ENCODE results near the gene RGR. TPM values are rescaled to one million over a fixed set of nuclear protein-coding genes. Genes with fewer than 3 reads are reported as not detected.

The RGR gene
- total and polyA plus RNA-seq, 2 donors: 0.27 to 0.74 TPM

- Histone ChIP-seq H3K36me3 (ENCODE audit: insufficient read depth) (no peaks in the 10 kb centered on the region), H3K4me3 (ENCODE audit: low read depth, low read length) (no peak overlapping the region), H3K27ac (ENCODE audit: low read depth) (no peak overlapping the region), H3K4me1 (ENCODE audit: insufficient read depth) (no peaks in the 10 kb centered on the region)
- DNase-seq (ENCODE audit: extremely low spot score): no peak
- 82% methylated on average over 10 of the region's 10 CpGs for WGBS
These were observed 12.5 kb upstream of the RGR start for GRCh38 chr10:84232376-84232775.

GRCh38 chr10:84233940-84234339 is 10.9 kb upstream of the RGR start:
- no peak overlapping the region for H3K27ac ChIP-seq (ENCODE audit: low read depth)
- no peak overlapping the region for H3K4me3 ChIP-seq (ENCODE audit: low read depth, low read length)
- no peaks in the 10 kb centered on the region for H3K36me3 ChIP-seq (ENCODE audit: insufficient read depth)
- DNase-seq (ENCODE audit: extremely low spot score): no peak
- H3K4me1 ChIP-seq (ENCODE audit: insufficient read depth): no peaks in the 10 kb centered on the region
- WGBS: 85% methylated on average over 4 of the region's 4 CpGs

GRCh38 chr10:84234479-84234878 is 10.4 kb upstream of the RGR start:
- 90% methylated on average over 4 of the region's 4 CpGs for WGBS
- no peak for DNase-seq (ENCODE audit: extremely low spot score)
- H3K4me3 ChIP-seq (ENCODE audit: low read depth, low read length): no peak overlapping the region
- no peaks in the 10 kb centered on the region for H3K36me3 ChIP-seq (ENCODE audit: insufficient read depth)
- H3K27ac ChIP-seq (ENCODE audit: low read depth): no peak overlapping the region
- no peaks in the 10 kb centered on the region for H3K4me1 ChIP-seq (ENCODE audit: insufficient read depth)

GRCh38 chr10:84235096-84235495 is 9.8 kb upstream of the RGR start:
- DNase-seq (ENCODE audit: extremely low spot score): no peak
- Histone ChIP-seq H3K4me3 (ENCODE audit: low read depth, low read length) (no peak overlapping the region), H3K36me3 (ENCODE audit: insufficient read depth) (no peaks in the 10 kb centered on the region), H3K27ac (ENCODE audit: low read depth) (no peak overlapping the region), H3K4me1 (ENCODE audit: insufficient read depth) (no peaks in the 10 kb centered on the region)
- 74% methylated on average over 4 of the region's 4 CpGs for WGBS

GRCh38 chr10:84236807-84237198 is 8.1 kb upstream of the RGR start:
- WGBS: 85% methylated on average over 6 of the region's 6 CpGs
- no peak for DNase-seq (ENCODE audit: extremely low spot score)
- Histone ChIP-seq H3K36me3 (ENCODE audit: insufficient read depth) (no peaks in the 10 kb centered on the region), H3K4me1 (ENCODE audit: insufficient read depth) (no peaks in the 10 kb centered on the region), H3K4me3 (ENCODE audit: low read depth, low read length) (no peak overlapping the region), H3K27ac (ENCODE audit: low read depth) (no peak overlapping the region)

- no peak for DNase-seq (ENCODE audit: extremely low spot score)
- Histone ChIP-seq H3K27ac (ENCODE audit: low read depth) (no peak overlapping the region), H3K4me3 (ENCODE audit: low read depth, low read length) (no peak overlapping the region), H3K36me3 (ENCODE audit: insufficient read depth) (no peaks in the 10 kb centered on the region), H3K4me1 (ENCODE audit: insufficient read depth) (no peaks in the 10 kb centered on the region)
- 43% methylated on average over 52 of the region's 52 CpGs for WGBS
These were observed 7.4 kb upstream of the RGR start for GRCh38 chr10:84237199-84238051.

- Histone ChIP-seq H3K4me1 (ENCODE audit: insufficient read depth) (no peaks in the 10 kb centered on the region), H3K27ac (ENCODE audit: low read depth) (no peak overlapping the region), H3K36me3 (ENCODE audit: insufficient read depth) (no peaks in the 10 kb centered on the region), H3K4me3 (ENCODE audit: low read depth, low read length) (no peak overlapping the region)
- no peak for DNase-seq (ENCODE audit: extremely low spot score)
- WGBS: 79% methylated on average over 3 of the region's 3 CpGs
These were observed 5.9 kb upstream of the RGR start for GRCh38 chr10:84238909-84239308.

- no peak for DNase-seq (ENCODE audit: extremely low spot score)
- no peak within 1 kb of the TSS for H3K4me3 ChIP-seq (ENCODE audit: low read depth, low read length)
- no peak within 1 kb of the TSS for H3K27ac ChIP-seq (ENCODE audit: low read depth)
- H3K4me1 ChIP-seq (ENCODE audit: insufficient read depth): no peaks in the 10 kb centered on the region
- 74% methylated on average over 13 of the region's 13 CpGs for WGBS
- no peaks in the 10 kb centered on the region for H3K36me3 ChIP-seq (ENCODE audit: insufficient read depth)
These were observed 3.6 kb upstream of the RGR start, which contains the start of gene LRIT1 for GRCh38 chr10:84241185-84241790. Gene LRIT1 (minus strand): TSS chr10:84241546. CDS start chr10:84241439, 107 bp downstream.

GRCh38 chr10:84243759-84244158 is 1.1 kb upstream of the RGR start:
- DNase-seq (ENCODE audit: extremely low spot score): no peak
- H3K27ac ChIP-seq (ENCODE audit: low read depth): no peak overlapping the region
- 94% methylated on average over 3 of the region's 3 CpGs for WGBS

GRCh38 chr10:84247496-84247895 is 2.6 kb downstream of the RGR start:
- Histone ChIP-seq H3K4me1 (ENCODE audit: insufficient read depth) (no peaks in the 10 kb centered on the region), H3K27ac (ENCODE audit: low read depth) (no peak overlapping the region), H3K4me3 (ENCODE audit: low read depth, low read length) (no peak overlapping the region), H3K36me3 (ENCODE audit: insufficient read depth) (no peaks in the 10 kb centered on the region)
- 78% methylated on average over 6 of the region's 6 CpGs for WGBS
- no peak for DNase-seq (ENCODE audit: extremely low spot score)

More at GRCh38 chr10:84243759-84244158, 1.1 kb upstream of the RGR start:
- Histone ChIP-seq H3K36me3 (ENCODE audit: insufficient read depth) (no peaks in the 10 kb centered on the region), H3K4me3 (ENCODE audit: low read depth, low read length) (no peak overlapping the region), H3K4me1 (ENCODE audit: insufficient read depth) (no peaks in the 10 kb centered on the region)

GRCh38 chr10:84248794-84249193 is 3.9 kb downstream of the RGR start:
- no peaks in the 10 kb centered on the region for H3K4me1 ChIP-seq (ENCODE audit: insufficient read depth)
- H3K36me3 ChIP-seq (ENCODE audit: insufficient read depth): no peaks in the 10 kb centered on the region
- H3K4me3 ChIP-seq (ENCODE audit: low read depth, low read length): no peak overlapping the region
- no peak overlapping the region for H3K27ac ChIP-seq (ENCODE audit: low read depth)
- DNase-seq (ENCODE audit: extremely low spot score): no peak
- 78% methylated on average over 12 of the region's 12 CpGs for WGBS

- DNase-seq (ENCODE audit: extremely low spot score): no peak
- Histone ChIP-seq H3K36me3 (ENCODE audit: insufficient read depth) (no peaks in the 10 kb centered on the region), H3K4me3 (ENCODE audit: low read depth, low read length) (no peak overlapping the region), H3K4me1 (ENCODE audit: insufficient read depth) (no peaks in the 10 kb centered on the region), H3K27ac (ENCODE audit: low read depth) (no peak overlapping the region)
- 52% methylated on average over 10 of the region's 10 CpGs for WGBS
These were observed 10.0 kb downstream of the RGR start for GRCh38 chr10:84254552-84255478.

GRCh38 chr10:84256510-84257342 is 11.9 kb downstream of the RGR start:
- WGBS: 39% methylated on average over 35 of the region's 35 CpGs
- H3K4me3 ChIP-seq (ENCODE audit: low read depth, low read length): no peak overlapping the region
- no peaks in the 10 kb centered on the region for H3K36me3 ChIP-seq (ENCODE audit: insufficient read depth)
- no peak overlapping the region for H3K27ac ChIP-seq (ENCODE audit: low read depth)
- no peaks in the 10 kb centered on the region for H3K4me1 ChIP-seq (ENCODE audit: insufficient read depth)
- DNase-seq (ENCODE audit: extremely low spot score): no peak
